ENCODE results near the gene TMEM114.

The TMEM114 gene

DNA sequence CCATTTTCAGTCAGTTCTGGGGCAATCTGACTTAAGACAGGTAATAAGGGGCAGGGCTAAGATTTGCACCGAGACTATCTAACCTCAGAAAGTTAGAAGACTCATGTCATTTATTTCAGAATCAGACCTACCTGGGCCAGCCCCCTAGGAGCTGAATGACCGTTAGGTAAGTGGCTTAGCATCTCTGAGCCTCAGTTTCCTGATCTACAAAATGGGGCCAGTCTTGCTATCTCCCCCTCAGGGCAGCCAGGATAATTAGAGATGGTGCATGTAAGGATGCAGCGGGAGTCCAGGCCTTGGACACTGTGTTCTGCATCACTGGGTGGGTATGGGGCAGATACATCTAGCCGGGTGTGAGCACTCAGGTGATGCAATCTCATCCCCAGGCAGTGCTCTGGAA, 20.8 kb upstream of the TMEM114 start:
- DNase-seq: no peak

DNA sequence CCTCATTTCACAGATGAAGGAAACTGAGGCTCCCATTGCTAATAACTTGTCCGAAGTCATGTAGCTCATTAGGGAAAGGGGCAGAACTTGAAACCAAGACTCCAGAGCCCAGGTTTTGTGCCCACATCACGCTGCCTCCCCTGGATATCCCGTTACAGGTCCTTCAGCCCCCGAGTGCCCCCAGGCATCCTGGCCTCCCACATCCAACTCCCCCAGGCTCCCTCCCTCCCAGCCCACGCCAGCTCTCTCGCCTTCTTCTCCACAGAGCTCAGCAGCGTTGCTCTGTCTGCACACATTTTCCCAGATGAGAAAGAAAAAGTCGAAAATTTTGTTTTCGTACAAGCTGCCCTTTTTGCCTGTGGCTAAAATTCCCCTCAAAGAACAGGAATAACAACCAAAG, 16.9 kb upstream of the TMEM114 start:
- no peak for DNase-seq

- DNase-seq: no peak
Observed at GRCh38 chr16:8605554-8605953, 15.2 kb upstream of the TMEM114 start.

DNA sequence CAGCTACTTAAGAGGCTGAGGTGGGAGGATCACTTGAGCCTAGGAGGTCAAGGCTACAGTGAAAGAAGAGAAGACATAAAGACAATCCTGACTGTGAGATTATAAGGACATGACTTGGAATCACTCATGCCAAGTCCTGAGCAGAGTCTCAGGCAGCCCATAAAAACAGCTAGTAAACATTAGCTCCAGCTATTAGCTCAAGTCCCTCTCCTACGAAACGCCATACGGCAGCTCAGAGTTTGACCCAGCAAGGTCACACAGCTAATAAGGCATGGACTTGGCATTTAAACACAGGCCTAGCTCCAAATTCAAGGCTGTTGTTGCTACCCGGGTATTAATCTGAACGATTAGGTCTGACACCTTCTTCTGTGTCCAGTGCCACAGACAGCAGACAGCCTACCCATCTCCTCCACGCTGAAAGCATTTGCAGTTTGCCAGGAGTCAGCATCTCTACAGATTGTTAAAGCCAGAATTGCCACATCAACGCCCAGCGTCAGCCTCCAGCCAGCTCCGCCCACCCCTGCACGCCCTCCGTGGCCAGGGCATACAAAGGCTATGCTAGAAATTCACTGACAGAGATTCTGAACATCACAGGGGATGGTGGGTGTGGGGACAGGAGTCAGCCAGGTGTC, 9.9 kb upstream of the TMEM114 start:
- DNase-seq: no peak

- DNase-seq: no peak
Observed at GRCh38 chr16:8596581-8596980, 6.3 kb upstream of the TMEM114 start.

GRCh38 chr16:8595783-8596182, 5.5 kb upstream of the TMEM114 start:
- DNase-seq: no peak

- DNase-seq: no peak
Observed at GRCh38 chr16:8594149-8594666, 3.9 kb upstream of the TMEM114 start.

- no peak for DNase-seq
Observed at GRCh38 chr16:8591451-8591850, 1.1 kb upstream of the TMEM114 start.

GRCh38 chr16:8590811-8591210, 500 bp upstream of the TMEM114 start:
- no peak for DNase-seq

DNA sequence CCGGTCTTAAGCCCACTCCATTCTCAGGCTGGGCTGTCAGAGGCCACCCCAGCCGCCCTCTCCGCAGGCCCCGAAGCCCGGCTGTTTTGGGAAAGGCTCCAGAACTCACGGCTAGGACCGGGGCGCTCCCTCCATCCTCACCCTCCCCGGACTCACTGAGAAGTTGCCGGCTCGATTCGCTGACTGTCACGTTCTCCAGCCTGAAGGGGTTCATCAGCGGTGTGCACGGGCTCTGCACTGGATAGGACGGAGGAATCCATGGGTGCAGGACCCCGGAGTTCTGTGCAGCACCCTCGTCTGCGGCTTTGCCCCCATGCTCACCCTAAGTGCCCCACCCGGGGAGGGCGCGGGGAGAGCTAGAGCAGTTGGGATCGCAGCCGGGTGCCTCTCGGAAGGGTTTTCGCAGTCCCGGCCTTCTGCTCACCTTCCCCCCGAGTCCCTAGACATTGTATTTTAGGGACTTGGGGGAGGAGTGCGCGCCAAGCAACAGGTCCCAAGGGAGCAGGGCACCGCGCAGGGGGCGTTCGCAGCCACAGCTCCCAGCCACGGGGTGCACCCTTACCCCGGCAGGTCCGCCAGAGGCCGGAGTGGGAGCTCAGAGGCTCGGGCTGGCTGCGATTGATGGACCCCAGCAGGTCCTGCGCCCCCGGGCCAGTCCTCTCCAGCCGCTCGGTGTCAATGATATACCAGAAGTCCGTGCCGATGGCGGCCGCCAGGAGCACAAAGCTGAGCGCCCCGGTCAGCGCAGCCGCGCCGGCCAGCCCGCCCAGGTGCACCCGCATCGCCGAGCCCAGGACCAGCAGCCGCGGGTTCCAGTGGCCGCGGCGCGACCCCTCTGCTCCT, 1.0 kb downstream of the TMEM114 start:
- no peak for DNase-seq

- DNase-seq: no peak
Observed at GRCh38 chr16:8588682-8589056, 1.6 kb downstream of the TMEM114 start.

DNA sequence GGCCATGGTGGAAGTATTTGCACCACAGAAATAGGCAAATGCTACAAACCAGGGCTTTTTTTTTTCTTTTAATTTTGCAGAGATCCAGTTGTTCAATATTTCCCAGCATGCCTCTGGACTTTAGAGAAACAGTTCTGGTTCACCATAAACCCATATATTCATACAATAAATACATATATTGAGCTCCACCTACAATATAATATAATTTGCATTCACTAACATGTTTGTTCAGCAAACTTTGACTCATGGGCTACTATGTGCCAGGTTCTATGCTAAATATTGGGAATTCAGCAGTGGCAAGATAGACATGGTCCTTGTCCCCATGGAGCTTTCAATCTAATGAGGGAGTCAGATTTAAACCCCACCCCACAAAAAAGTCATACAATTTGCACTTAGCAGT, 3.2 kb downstream of the TMEM114 start:
- no peak for DNase-seq

GRCh38 chr16:8585857-8586256, 4.5 kb downstream of the TMEM114 start:
- DNase-seq: no peak

DNA sequence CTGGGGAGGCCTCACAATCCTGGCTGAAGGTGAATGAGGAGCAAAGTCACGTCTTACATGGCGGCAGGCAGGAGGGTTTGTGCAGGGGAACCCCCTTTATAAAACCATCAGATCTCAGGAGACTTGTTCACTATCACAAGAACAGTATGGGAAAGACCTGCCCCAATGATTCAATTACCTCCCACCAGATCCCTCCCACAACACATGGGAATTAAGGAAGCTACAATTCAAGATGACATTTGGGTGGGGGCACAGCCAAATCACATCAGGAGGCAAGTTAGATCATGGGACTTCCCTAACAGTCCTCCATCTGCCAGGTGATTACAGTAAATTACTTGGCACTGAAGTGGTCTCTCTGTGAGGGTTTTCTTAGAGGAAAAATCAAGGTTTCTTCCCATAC, 5.3 kb downstream of the TMEM114 start:
- DNase-seq: no peak

DNA sequence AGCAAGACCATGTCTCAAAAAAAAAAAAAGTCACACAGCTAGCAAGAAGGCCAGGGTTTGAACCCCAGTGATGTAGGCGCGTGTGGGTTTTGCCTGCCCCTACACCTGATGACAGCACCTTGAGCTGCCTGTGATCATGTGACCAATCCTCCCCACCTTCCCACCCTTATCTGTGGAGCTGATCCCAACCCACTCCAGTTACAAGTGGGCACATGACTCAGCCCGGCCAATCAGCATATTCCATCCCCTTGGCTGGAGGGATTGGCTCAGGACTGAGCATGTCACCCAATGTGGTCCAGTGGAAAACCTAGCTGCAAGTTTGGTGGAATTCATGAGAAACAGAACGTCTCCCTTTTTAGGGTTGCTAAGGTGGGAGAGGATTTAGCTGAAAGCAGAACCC, 6.6 kb downstream of the TMEM114 start:
- no peak for DNase-seq

- no peak for DNase-seq
Observed at GRCh38 chr16:8583199-8583598, 7.1 kb downstream of the TMEM114 start.

- no peak for DNase-seq
Observed at GRCh38 chr16:8581831-8582580, 8.3 kb downstream of the TMEM114 start.

GRCh38 chr16:8579559-8579958, 10.8 kb downstream of the TMEM114 start:
- no peak for DNase-seq

DNA sequence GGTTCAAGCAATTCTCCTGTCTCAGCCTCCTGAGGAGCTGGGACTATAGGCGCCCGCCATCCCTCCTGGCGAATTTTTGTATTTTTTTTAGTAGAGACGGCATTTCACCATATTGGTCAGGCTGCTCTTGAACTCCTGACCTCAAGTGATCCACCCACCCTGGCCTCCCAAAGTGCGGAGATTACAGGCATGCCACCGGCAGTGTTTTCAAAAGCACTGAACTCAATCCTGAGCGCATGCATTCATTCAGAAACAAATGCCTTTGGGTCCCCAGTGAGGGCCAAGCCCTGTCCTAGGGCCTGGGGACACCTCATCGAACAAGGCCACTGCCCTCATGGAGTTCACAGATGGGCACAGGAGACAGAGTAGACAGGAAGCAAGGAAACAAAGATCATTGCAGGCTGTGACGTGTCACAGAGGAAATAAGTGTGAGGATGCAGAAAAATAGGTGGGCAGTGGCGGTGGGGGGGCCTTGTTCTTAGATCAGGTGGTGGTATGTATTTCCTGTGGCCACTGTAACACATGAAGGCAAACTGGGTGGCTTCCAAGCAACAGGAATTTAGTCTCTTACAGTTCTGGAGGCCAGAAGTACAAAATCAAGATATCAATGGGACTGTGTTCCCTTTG, 12.5 kb downstream of the TMEM114 start:
- no peak for DNase-seq

DNA sequence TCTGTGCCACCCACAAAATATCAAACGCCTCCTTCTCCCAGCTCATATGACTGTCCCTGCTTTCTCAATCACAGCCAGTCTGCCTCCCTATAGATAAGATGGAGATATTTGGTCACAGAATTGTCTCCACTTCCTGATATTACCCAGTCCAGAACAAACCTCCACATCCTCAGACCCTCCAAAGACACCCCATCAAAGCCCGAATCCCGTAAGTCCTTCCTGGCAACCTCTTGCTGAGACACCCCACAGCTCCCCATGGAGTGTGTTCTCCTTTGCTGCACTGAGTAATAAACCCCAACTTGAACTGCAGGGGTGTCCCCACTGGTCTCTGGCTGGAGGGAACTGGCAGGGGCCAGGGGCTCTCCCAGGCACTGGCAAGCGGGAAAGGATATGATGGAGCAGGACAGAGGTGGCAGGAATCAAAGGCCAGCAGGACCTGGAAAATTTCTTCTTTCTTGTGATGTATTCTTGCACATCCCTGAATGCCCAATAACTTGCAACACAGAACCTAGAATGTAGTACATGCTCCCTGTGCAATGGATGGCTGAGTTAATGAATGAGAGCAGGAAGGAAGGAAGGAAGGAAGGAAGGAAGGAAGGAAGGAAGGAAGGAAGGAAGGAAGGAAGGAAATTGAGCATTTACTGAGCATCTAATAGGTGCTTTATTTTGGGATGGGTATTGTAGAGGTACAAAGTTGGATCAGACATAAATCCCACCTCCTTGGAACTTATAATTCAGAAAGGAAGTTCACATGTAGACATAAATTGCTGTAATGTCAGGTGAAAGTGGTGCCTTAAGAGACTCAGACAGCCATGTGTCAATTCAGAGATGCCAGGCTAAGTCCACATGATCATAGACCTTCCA, 13.9 kb downstream of the TMEM114 start:
- DNase-seq: no peak

GRCh38 chr16:8575399-8575798, 14.9 kb downstream of the TMEM114 start:
- no peak for DNase-seq

Data from COR-L47 (cell line).